HEK293T (cell line): ENCODE data around the gene RORB.
A peak's percentile ranks its signal among the peaks of the same experiment; 100 is the strongest.

ENCODE experiments used
- CTCF ChIA-PET: fragments of 350-600 bp; formaldehyde crosslinking; extraction: SDS; loops from one replicate; lab custom pipeline; 2021; ENCODE audit warnings: antibody characterized with exemption, inconsistent platforms; lab: Yijun Ruan, JAX
- POLR2A ChIA-PET: fragments of 350-600 bp; formaldehyde crosslinking; extraction: SDS; loops from one replicate; lab custom pipeline; 2020; ENCODE audit warnings: antibody characterized with exemption, inconsistent platforms; lab: Yijun Ruan, JAX
- DNase-seq: peaks from one replicate; pipeline ENCODE4 v3.0.0; 2012; ENCODE audit warnings: mixed read lengths; ENCODE audit errors: extremely low spot score
- ARNT ChIP-seq: fragments of 450-650 bp; IDR thresholded peaks from 2 replicates; pipeline ENCODE4 v1.6.1; 2017; ENCODE audit warnings: mild to moderate bottlenecking
- BHLHE40 ChIP-seq: fragments of 450-650 bp; IDR thresholded peaks from 2 replicates; pipeline ENCODE4 v1.6.1; 2016; ENCODE audit warnings: mild to moderate bottlenecking, moderate library complexity, borderline replicate concordance
- CTBP1 ChIP-seq: fragments of 450-650 bp; IDR thresholded peaks from 2 replicates; pipeline ENCODE4 v1.6.1; 2016; ENCODE audit warnings: borderline replicate concordance
- ELF4 ChIP-seq: fragments of 450-650 bp; IDR thresholded peaks from 2 replicates; pipeline ENCODE4 v1.6.1; 2017; ENCODE audit warnings: antibody characterized with exemption
- FOXA1 ChIP-seq: fragments of 450-650 bp; IDR thresholded peaks from 2 replicates; pipeline ENCODE4 v1.6.1; 2016; ENCODE audit warnings: mild to moderate bottlenecking
- FOXK2 ChIP-seq: fragments of 450-650 bp; IDR thresholded peaks from 2 replicates; pipeline ENCODE4 v1.6.1; 2016; ENCODE audit warnings: mild to moderate bottlenecking
- FOXM1 ChIP-seq: fragments of 450-650 bp; IDR thresholded peaks from 2 replicates; pipeline ENCODE4 v1.6.1; 2017; ENCODE audit warnings: mild to moderate bottlenecking, borderline replicate concordance
- HDGF ChIP-seq: fragments of 450-650 bp; IDR thresholded peaks from 2 replicates; pipeline ENCODE4 v1.6.1; 2017; ENCODE audit warnings: antibody characterized with exemption, borderline replicate concordance
- L3MBTL2 ChIP-seq: fragments of 450-650 bp; conservative IDR thresholded peaks from 2 replicates; pipeline ENCODE4 v1.6.1; 2016; ENCODE audit warnings: mild to moderate bottlenecking
- LEF1 ChIP-seq: fragments of 450-650 bp; IDR thresholded peaks from 2 replicates; pipeline ENCODE4 v1.6.1; 2017; ENCODE audit warnings: mild to moderate bottlenecking, borderline replicate concordance
- NFRKB ChIP-seq: fragments of 450-650 bp; IDR thresholded peaks from 2 replicates; pipeline ENCODE4 v1.6.1; 2016; ENCODE audit warnings: mild to moderate bottlenecking, moderate library complexity
- SP1 ChIP-seq: fragments of 450-650 bp; IDR thresholded peaks from 2 replicates; pipeline ENCODE4 v1.6.1; 2017
- SUZ12 ChIP-seq: fragments of 450-650 bp; IDR thresholded peaks from 2 replicates; pipeline ENCODE4 v1.6.1; 2016; ENCODE audit warnings: mild to moderate bottlenecking
- TARDBP ChIP-seq: fragments of 450-650 bp; IDR thresholded peaks from 2 replicates; pipeline ENCODE4 v1.6.1; 2016
- ZNF384 ChIP-seq: fragments of 450-650 bp; IDR thresholded peaks from 2 replicates; pipeline ENCODE4 v1.6.1; 2016
- TF ChIP-seq, protein P1 (sequence below): fragments of 450-650 bp; IDR thresholded peaks from 2 replicates; pipeline ENCODE4 v1.6.1; 2016

RORB gene

DNA sequence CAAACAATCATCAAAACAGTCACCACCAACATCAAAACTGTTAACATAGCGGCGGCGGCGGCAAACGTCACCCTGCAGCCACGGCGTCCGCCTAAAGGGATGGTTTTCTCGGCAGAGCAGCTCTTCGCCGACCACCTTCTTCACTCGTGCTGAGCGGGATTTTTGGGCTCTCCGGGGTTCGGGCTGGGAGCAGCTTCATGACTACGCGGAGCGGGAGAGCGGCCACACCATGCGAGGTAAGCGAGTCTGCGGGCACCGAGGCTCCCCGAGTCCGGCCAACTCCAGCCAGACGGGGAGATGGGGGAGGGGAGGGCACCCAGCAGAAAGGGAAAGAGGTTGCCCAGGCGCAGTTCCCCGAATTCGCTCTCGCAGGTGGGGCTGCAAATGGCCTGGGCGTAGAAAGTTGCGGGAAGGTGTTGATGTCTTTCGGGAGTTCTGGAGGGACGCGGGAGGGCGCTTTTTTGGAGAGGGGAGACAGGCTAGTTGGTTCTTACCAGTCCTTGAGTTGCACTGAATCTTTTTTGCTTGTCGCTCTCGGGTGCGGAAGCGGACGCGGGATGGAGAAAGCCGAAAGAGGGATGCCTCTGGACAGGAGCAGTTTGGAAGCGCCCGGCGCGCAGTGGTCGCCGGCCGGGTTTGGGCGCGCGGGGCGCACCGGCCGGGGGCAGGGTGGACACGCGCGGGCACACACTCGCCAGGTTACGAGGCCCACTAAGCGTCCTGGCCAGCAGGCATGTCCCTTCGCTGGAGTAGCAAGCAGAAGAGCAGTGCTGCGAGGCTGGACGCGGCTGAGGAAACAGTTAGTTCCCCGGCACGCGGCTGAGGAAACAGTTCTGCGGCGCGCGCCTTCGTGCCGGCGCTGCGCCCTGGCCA lies 849 bp downstream of the RORB start:
- TF ChIP-seq L3MBTL2 (peak; percentile 68), SP1 (no peak), FOXK2 (no peak), NFRKB (no peak)
- ChIA-PET POLR2A (no interaction called here), CTCF (interaction anchor here (0.6 kb wide), 1 partner anchor 1617 kb away, joined by 6 read pairs; no protein-coding TSS in a partner anchor)
- peak; percentile 29 for DNase-seq

DNA sequence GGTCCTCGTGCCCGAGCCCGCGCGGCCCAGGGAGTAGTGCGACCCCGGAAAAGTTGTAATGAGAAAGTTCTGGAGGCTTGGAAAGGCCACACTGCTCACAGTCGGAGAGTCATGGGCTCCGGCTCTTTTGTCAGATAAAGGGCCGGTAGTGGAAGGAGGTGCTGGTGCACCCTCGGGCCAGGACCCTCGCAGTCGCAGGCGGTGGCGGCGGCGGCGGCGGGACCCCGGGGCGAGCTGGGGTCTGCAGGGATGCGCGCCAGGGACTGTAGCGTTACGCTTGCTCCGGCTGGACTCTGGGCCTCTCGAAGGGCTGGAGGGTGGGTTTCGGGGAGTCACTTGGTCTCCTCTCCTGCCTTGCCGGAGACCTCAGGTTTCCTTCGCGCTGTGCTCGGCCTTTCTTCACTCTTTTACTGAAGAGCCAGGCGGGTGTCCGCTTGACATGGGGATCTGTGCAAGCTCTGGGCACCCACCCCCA lies 1.5 kb downstream of the RORB start:
- DNase-seq = no peak
- TF ChIP-seq SP1 = no peak
- peak; percentile 64 for TF ChIP-seq L3MBTL2
- POLR2A ChIA-PET = no interaction called here
- CTCF ChIA-PET = no interaction called here

DNA sequence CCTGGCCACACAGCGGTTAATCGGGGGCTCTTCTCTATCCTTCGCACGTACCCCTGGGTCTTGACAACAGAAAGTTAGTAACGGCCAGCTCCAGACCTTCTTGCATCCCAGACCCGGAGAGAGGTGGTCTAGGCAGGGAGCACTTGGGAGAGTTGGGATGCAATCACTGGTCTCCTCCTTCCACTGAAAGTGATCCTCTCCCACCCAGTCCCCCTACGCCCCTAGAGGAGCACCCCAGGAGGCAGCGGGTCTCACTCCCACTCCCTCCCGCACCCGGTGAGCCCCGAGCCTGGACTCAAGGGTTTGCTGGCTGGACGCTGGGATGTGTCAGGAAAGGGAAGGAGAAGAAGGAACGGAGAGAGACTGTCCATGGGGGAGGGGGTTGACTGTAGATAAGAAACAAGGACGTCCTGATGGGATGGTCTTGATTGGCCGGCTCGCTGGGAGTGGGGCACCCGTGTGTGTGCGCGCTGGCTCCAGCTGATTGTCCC lies 2.0 kb downstream of the RORB start:
- no peak for DNase-seq
- ChIA-PET POLR2A (no interaction called here), CTCF (no interaction called here)
- TF ChIP-seq ZNF384 (no peak), FOXA1 (no peak), TARDBP (no peak), L3MBTL2 (no peak), ELF4 (no peak), SUZ12 (no peak), SP1 (no peak), FOXM1 (no peak), ARNT (no peak), HDGF (no peak), BHLHE40 (no peak), CTBP1 (no peak), FOXK2 (no peak)

DNA sequence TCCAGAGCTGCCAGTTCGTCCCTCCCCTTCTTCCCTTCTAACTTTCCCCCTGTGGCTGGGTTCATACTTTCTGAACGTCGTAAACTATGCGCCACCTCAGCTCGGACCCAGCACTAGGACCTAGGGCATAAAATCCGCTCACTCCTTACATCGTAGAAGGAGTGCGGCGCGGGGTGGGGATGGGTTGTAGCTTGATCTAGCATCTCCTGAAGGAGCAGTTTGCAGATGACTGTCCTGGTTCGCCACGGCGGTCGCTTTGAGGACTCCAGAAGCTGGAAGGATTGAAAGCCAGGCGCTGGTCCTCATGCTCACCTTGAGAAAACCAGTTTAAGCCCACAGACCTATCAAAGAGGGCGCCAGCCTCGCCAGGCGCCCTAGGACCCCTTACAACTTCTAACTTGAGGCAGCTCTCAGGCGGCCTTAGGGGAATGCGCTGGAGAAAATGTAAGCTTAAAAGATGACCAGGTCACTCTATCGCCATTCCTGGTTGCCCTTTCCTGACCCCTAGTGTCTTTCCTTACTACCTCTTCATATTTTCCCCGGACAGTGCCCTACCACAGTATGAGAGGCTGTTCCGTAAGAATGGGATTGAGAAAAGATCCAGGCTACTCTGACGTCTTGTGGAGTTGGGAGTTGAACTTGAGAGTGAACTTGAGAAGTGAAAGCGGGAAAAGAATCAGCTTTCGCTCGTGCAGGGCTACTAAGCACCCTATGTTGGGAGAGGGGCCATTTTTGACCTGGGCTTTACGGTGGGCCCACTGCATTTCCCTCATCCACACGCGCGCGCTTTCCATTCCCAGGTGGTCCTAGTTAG lies 2.8 kb downstream of the RORB start:
- no peak for TF ChIP-seq ZNF384
- CTCF ChIA-PET = no interaction called here
- POLR2A ChIA-PET = no interaction called here
- no peak for DNase-seq

DNA sequence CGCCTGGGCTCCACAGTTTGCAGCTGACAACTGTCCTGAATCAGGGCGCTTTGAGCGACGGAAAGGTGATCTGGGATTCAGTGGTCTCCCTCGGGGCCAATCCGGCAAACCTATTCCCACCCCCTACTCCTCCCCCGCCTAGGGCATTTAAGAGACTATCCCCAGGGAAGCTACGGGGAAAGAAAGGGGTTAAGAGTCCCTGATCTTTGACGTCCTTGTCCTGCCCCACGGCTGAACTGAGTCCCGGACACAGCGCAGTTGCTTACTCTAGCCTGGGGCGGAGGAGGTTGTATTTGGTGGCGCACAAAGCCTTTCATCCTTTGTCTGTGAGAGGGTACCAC lies 3.4 kb downstream of the RORB start:
- no peak for DNase-seq
- POLR2A ChIA-PET = no interaction called here
- CTCF ChIA-PET = no interaction called here
- no peak for TF ChIP-seq ARNT
- no peak for TF ChIP-seq L3MBTL2
- no peak for TF ChIP-seq LEF1
- no peak for TF ChIP-seq SP1
- TF ChIP-seq FOXA1 = no peak

DNA sequence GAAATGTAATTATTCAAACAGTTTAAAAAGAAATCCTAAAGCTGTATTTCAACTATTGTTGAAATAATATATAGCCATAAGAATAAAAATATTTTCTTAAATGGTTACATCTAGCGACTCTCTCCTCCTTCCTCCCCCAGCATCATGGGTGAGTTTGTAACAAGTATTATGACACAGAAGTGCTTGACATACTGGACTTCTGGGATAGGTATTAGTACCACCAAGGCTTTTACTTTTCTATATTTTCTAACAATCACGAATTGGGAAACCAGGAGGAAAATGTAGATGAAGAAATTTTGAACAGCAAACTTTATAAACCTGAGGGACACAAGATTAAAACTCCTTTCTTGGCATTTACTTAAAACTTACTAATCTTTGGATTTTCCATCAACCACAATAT lies 4.4 kb downstream of the RORB start:
- TF ChIP-seq ARNT (no peak), SUZ12 (no peak), CTBP1 (no peak), LEF1 (no peak), NFRKB (no peak), BHLHE40 (no peak), TARDBP (no peak), FOXK2 (no peak), ZNF384 (no peak), SP1 (no peak)
- TF ChIP-seq, protein P1, sequence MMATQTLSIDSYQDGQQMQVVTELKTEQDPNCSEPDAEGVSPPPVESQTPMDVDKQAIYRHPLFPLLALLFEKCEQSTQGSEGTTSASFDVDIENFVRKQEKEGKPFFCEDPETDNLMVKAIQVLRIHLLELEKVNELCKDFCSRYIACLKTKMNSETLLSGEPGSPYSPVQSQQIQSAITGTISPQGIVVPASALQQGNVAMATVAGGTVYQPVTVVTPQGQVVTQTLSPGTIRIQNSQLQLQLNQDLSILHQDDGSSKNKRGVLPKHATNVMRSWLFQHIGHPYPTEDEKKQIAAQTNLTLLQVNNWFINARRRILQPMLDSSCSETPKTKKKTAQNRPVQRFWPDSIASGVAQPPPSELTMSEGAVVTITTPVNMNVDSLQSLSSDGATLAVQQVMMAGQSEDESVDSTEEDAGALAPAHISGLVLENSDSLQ = no peak
- no peak for DNase-seq
- ChIA-PET CTCF (no interaction called here), POLR2A (no interaction called here)

DNA sequence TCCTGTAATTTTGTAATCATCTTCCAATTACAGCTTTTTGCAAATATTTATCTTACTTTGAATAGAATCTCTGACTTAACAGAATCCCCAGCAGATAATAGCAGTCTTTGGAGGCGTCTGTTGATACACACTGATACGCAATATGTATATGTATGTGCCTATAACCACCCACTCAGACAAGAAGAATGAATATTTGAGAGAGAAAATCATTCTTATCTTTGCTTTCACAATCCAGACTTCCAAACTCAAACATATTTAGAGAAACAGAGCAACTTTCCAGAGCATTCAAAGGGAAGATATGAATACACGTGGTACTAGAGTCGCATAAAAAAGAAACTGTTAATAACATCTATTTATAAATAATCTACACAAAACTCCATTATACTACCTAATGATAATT lies 6.1 kb downstream of the RORB start:
- DNase-seq = no peak
- CTCF ChIA-PET = no interaction called here
- TF ChIP-seq ARNT (no peak), LEF1 (no peak), SUZ12 (no peak), NFRKB (no peak), FOXA1 (no peak), FOXK2 (no peak), ELF4 (no peak), ZNF384 (no peak), FOXM1 (no peak), L3MBTL2 (no peak), HDGF (no peak)
- TF ChIP-seq, protein P1 = no peak
- POLR2A ChIA-PET = no interaction called here
